Fibroblast of lung (primary cell): ENCODE results near the gene CCDC74B. TPM values are rescaled to one million over a fixed set of nuclear protein-coding genes. Genes with fewer than 3 reads are reported as not detected.
"Not testable (repeated sequence)": the region's sequence is repeated elsewhere in the genome, so short reads cannot be mapped to it uniquely, and the experiment has no call there.

Experiments
- DNase-seq, 2 donors: peaks; one replicate each; pipeline versions ENCODE4 v3.0.0 to v3.0.0-alpha.2; 2010; ENCODE audit warnings: low read depth in 2 of 2
- H2AFZ ChIP-seq: 2 replicates; pipeline ENCODE4 v1.5.1; 2012; ENCODE audit warnings: low read length, control low read depth, inconsistent platforms
- H3K27ac ChIP-seq: 2 replicates; pipeline ENCODE4 v1.5.1; 2011; ENCODE audit warnings: low read length, control low read depth; ENCODE audit not compliant: insufficient read depth
- H3K27me3 ChIP-seq: 2 replicates; pipeline ENCODE4 v1.5.1; 2011; ENCODE audit warnings: mild to moderate bottlenecking, low read length; ENCODE audit not compliant: control insufficient read depth, insufficient read depth
- H3K36me3 ChIP-seq: 2 replicates; pipeline ENCODE4 v1.5.1; 2011; ENCODE audit warnings: low read length; ENCODE audit not compliant: control insufficient read depth, insufficient read depth
- H3K4me1 ChIP-seq: 2 replicates; pipeline ENCODE4 v1.5.1; 2011; ENCODE audit warnings: low read length; ENCODE audit not compliant: control insufficient read depth, insufficient read depth; ENCODE audit errors: extremely low read depth
- H3K4me2 ChIP-seq: 2 replicates; pipeline ENCODE4 v1.5.1; 2011; ENCODE audit warnings: low read length, control low read depth; ENCODE audit not compliant: insufficient read depth; ENCODE audit errors: extremely low read depth
- H3K4me3 ChIP-seq, 4 experiments: fragments of 200-600 bp in 1 of 4; sonication (generic) in 1 of 4; replicated peaks in 1 of 4; 2 replicates each; pipeline ENCODE4 v1.5.1; 2011 to 2016; ENCODE audit warnings: low read length in 4 of 4, low read depth in 3 of 4, mild to moderate bottlenecking in 3 of 4, control low read depth in 2 of 4, inconsistent platforms in 1 of 4, mixed read lengths in 1 of 4; ENCODE audit not compliant: insufficient read depth in 1 of 4; ENCODE audit errors: control extremely low read depth in 1 of 4
- H3K79me2 ChIP-seq: 2 replicates; pipeline ENCODE4 v1.5.1; 2012; ENCODE audit warnings: mild to moderate bottlenecking, low read length, inconsistent platforms; ENCODE audit not compliant: control insufficient read depth, insufficient read depth
- H3K9ac ChIP-seq: 2 replicates; pipeline ENCODE4 v1.5.1; 2011; ENCODE audit warnings: mild to moderate bottlenecking, low read length, control low read depth; ENCODE audit not compliant: insufficient read depth
- H3K9me3 ChIP-seq: 2 replicates; pipeline ENCODE4 v1.5.1; 2012; ENCODE audit warnings: low read depth, low read length; ENCODE audit not compliant: control insufficient read depth, insufficient read depth
- H4K20me1 ChIP-seq: 2 replicates; pipeline ENCODE4 v1.5.1; 2011; ENCODE audit warnings: low read length; ENCODE audit not compliant: control insufficient read depth, insufficient read depth; ENCODE audit errors: extremely low read depth
- CTCF ChIP-seq, 2 donors: IDR thresholded peaks in 1 of 2; conservative IDR thresholded peaks in 1 of 2; 1 replicate in 1 of 2; 2 replicates in 1 of 2; pipeline ENCODE4 v1.5.1; 2011 to 2012; ENCODE audit warnings: low read length in 2 of 2, control low read depth in 1 of 2, inconsistent platforms in 1 of 2, low read depth in 1 of 2, mild to moderate bottlenecking in 1 of 2
- EZH2 ChIP-seq: IDR thresholded peaks from 2 replicates; pipeline ENCODE4 v1.5.1; 2012; ENCODE audit warnings: low read length, control low read depth, mild to moderate bottlenecking; ENCODE audit errors: missing control alignments
- polyA plus RNA-seq, 2 donors: library from polyadenylated mRNA; depleted of rRNA in 1 of 2; stranded (reverse) in 1 of 2; unstranded in 1 of 2; fragments of >200 nt; gene quantifications; 2 replicates each; pipeline ENCODE4 v1.2.1, GENCODE V29; 2011 to 2012; ENCODE audit warnings: missing spikeins in 1 of 2
- total RNA-seq: library from RNA; depleted of rRNA; stranded (reverse); fragments of >200 nt; gene quantifications from 2 replicates; pipeline ENCODE4 v1.2.1, GENCODE V29; 2014

Gene CCDC74B
- total and polyA plus RNA-seq, 2 donors (not counting 1 experiment from before 2014, with no cell fraction given) = 1.8 to 2.0 TPM

GRCh38 chr2:130158631-130159030, 13.7 kb upstream of the CCDC74B start:
- Histone ChIP-seq H3K27ac (no peak overlapping the region), H3K36me3 (peaks cover 2% of the 10 kb centered on the region), H2AFZ (no peak overlapping the region), H3K4me3 (no peak overlapping the region), H3K4me1 (no peaks in the 10 kb centered on the region), H3K4me2 (no peak overlapping the region), H3K9ac (no peak overlapping the region), H3K27me3 (no peaks in the 10 kb centered on the region), H3K79me2 (no peaks in the 10 kb centered on the region), H3K9me3 (no peaks in the 10 kb centered on the region), H4K20me1 (no peaks in the 10 kb centered on the region)
- TF ChIP-seq CTCF (conservative IDR thresholded peaks at IDR 0.05 in 1 of 2, IDR thresholded peaks at IDR 0.05 in 1 of 2; ENCODE audit: low read depth in 1 of 2, low read length in 2 of 2) (no peak), EZH2 (no peak)
- DNase-seq = no peak

DNA sequence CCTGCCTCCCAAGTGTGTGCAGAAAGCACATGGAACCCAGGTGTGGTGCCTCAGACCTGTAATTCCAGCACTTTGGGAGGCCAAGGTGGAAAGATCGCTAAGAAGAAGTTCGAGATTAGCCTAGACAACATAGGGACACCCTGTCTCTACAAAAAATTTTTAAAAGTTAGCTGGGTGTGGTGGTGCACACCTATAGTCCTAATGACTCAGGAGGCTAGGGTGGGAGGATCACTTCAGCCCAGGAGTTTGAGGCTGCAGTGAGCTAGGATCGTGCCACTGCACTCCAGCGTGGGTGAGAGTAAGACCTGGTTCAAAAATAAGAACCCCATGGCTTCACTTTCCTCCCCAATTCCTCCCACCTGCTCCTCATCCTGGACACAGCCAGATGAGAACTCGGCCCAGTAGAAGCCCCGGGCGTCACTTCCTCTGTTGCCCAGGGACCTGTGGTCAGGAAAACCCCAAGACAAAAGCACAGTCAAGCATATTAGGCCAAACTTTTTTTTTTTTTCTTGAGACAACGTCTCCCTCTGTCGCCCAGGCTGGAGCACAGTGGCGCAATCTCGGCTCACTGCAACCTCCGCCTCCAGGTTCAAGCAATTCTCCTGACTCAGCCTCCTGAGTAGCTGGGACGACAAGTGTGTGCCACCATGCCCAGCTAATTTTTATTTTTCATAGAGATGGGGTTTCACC, 13.1 kb upstream of the CCDC74B start:
- not testable (repeated sequence) for H2AFZ ChIP-seq, H3K79me2 ChIP-seq, H3K9me3 ChIP-seq, H3K4me1 ChIP-seq, H3K4me3 ChIP-seq, H3K27ac ChIP-seq, H3K27me3 ChIP-seq, H3K9ac ChIP-seq, H3K4me2 ChIP-seq, DNase-seq, H3K36me3 ChIP-seq, H4K20me1 ChIP-seq

DNA sequence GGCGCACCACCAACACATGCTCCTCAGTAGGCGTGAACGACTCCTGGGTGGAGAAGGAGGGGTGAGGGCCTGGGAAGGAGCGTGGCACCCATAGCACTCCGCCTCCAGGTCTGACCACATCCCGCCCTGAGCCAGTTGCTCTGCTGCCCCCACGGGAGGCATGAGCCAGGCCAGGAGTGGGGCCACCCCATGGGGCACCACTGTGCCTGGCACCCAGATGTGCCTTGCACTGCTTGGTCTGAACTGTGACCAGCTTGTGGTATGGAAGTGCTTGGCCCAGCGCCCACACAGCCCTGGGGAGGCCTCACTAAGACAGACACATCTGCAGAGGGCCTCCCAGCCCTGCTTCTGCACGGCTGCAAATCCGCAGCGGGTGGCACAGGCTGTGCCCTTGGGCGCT, 12.4 kb upstream of the CCDC74B start:
- not testable (repeated sequence) for H3K79me2 ChIP-seq, H3K27ac ChIP-seq, H2AFZ ChIP-seq, DNase-seq, H3K27me3 ChIP-seq, H3K9ac ChIP-seq, H4K20me1 ChIP-seq, H3K36me3 ChIP-seq, H3K4me1 ChIP-seq, H3K4me2 ChIP-seq, H3K4me3 ChIP-seq, H3K9me3 ChIP-seq

DNA sequence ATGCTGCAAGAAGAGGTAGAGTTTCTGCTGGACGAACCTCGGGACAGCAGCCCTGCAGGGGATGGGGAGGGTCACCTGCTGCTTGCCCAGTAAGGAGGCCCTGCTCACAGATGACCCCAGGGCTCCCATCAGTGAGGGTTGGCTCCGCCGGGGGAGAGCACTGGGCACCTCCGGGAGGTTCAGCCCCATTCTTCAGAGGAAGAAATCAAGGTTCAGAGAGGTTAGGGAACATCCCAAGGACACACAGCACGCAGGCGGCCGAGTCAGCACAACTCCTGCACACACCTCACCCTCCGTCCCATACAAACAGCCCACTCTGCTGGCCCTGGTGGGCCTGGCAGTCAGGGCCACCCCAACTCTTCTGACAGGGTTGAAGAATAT, 11.7 kb upstream of the CCDC74B start:
- Histone ChIP-seq H3K36me3 (peaks cover 7% of the 10 kb centered on the region), H3K27me3 (no peaks in the 10 kb centered on the region), H3K9me3 (no peaks in the 10 kb centered on the region), H3K4me3 (no peak overlapping the region), H3K4me1 (no peaks in the 10 kb centered on the region), H4K20me1 (no peaks in the 10 kb centered on the region), H3K79me2 (no peaks in the 10 kb centered on the region), H3K27ac (no peak overlapping the region), H3K4me2 (no peak overlapping the region), H3K9ac (no peak overlapping the region), H2AFZ (no peak overlapping the region)
- no peak for DNase-seq
- no peak for TF ChIP-seq EZH2
- TF ChIP-seq CTCF (conservative IDR thresholded peaks at IDR 0.05 in 1 of 2, IDR thresholded peaks at IDR 0.05 in 1 of 2; ENCODE audit: low read depth in 1 of 2, low read length in 2 of 2) = no peak
